Measurements from ENCODE around the gene CST7.
"Not testable (repeated sequence)": the region's sequence is repeated elsewhere in the genome, so short reads cannot be mapped to it uniquely, and the experiment has no call there.

Gene CST7

GRCh38 chr20:24929867-24930723 is 19.0 kb upstream of the CST7 start:
- DNase-seq: not testable (repeated sequence)

GRCh38 chr20:24930724-24931688 is 18.1 kb upstream of the CST7 start:
- DNase-seq: not testable (repeated sequence)

- DNase-seq: not testable (repeated sequence)
These were observed 17.2 kb upstream of the CST7 start for GRCh38 chr20:24931893-24932292.

GRCh38 chr20:24933266-24933908 is 15.7 kb upstream of the CST7 start:
- peak; percentile 57 for DNase-seq

- peak; percentile 54 for DNase-seq
These were observed 14.9 kb upstream of the CST7 start for GRCh38 chr20:24934101-24934661.

GRCh38 chr20:24934716-24935115 is 14.4 kb upstream of the CST7 start:
- DNase-seq: no peak

GRCh38 chr20:24935140-24935539 is 13.9 kb upstream of the CST7 start:
- DNase-seq: no peak

GRCh38 chr20:24935766-24936525 is 13.1 kb upstream of the CST7 start:
- DNase-seq: no peak

GRCh38 chr20:24936526-24937407 is 12.3 kb upstream of the CST7 start:
- DNase-seq: no peak

- DNase-seq: no peak
These were observed 11.5 kb upstream of the CST7 start for GRCh38 chr20:24937579-24937978.

GRCh38 chr20:24938498-24938897 is 10.6 kb upstream of the CST7 start:
- no peak for DNase-seq

- no peak for DNase-seq
These were observed 10.0 kb upstream of the CST7 start for GRCh38 chr20:24939036-24939435.

GRCh38 chr20:24942679-24943078 is 6.4 kb upstream of the CST7 start:
- DNase-seq: no peak

- no peak for DNase-seq
These were observed 5.9 kb upstream of the CST7 start for GRCh38 chr20:24943196-24943595.

GRCh38 chr20:24943731-24944130 is 5.3 kb upstream of the CST7 start:
- no peak for DNase-seq

GRCh38 chr20:24946376-24946775 is 2.7 kb upstream of the CST7 start:
- DNase-seq: not testable (repeated sequence)

GRCh38 chr20:24948396-24948938 is 602 bp upstream of the CST7 start:
- not testable (repeated sequence) for DNase-seq

- peak; percentile 65 for DNase-seq
These were observed 673 bp downstream of the CST7 start for GRCh38 chr20:24949756-24950127.

- DNase-seq: peak; percentile 61
These were observed 1.2 kb downstream of the CST7 start for GRCh38 chr20:24950128-24950835.

All from activated effector memory CD4-positive, alpha-beta T cell treated with anti-CD3 and anti-CD28 coated beads, Interleukin-2, amount 50 U/mL, for 16 hours (primary cell).